GM19372 (cell line): ENCODE measurements around the gene BTNL9.
"Not testable (repeated sequence)": the region's sequence is repeated elsewhere in the genome, so short reads cannot be mapped to it uniquely, and the experiment has no call there.

ENCODE experiments used
- ATAC-seq: cut with Tn5 transposase; IDR thresholded peaks from one replicate; pipeline ENCODE4 v1.9.1; 2021; ENCODE audit warnings: mild to moderate bottlenecking, low read depth, moderate library complexity; ENCODE audit not compliant: unreplicated experiment

The BTNL9 gene

GRCh38 chr5:181097383-181097753 lies 57.3 kb downstream of the BTNL9 start:
- ATAC-seq: not testable (repeated sequence)

- not testable (repeated sequence) for ATAC-seq
Observed at GRCh38 chr5:181097759-181098491, 57.9 kb downstream of the BTNL9 start.

GRCh38 chr5:181098762-181099601 lies 58.9 kb downstream of the BTNL9 start:
- ATAC-seq: no peak

GRCh38 chr5:181099602-181100086 lies 59.6 kb downstream of the BTNL9 start:
- no peak for ATAC-seq

GRCh38 chr5:181100121-181100875 lies 60.2 kb downstream of the BTNL9 start:
- no peak for ATAC-seq

DNA sequence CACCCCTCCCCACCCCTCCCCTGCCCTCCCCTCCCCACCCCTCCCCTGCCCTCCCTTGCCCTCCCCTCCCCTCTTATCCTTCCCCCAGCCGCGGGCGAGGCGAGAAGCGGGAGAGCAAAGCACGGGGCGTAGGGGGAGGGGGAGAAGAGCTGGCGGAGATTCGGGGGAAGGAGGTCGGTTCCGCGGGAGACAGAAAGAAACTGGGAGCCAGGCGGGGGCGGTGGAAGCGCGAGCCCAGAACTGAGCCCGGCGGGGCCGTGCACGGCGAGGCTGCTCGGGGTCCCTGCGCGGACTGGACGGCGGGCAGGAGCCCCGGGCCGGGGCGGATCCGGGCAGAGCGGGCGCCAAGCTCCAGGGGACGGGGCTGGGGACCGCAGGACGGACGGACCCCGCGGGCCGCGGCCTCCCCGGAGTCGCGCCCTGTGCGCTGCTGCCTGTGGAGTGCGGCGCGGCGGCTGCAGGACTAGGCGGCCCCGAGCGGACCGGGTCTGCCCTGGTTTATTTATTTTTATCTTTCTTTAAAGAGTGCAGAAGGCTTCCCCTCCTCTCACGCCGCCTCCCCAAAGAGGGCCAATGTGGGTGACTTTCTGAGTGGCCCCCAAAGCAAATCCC lies 61.1 kb downstream of the BTNL9 start:
- ATAC-seq: not testable (repeated sequence)

DNA sequence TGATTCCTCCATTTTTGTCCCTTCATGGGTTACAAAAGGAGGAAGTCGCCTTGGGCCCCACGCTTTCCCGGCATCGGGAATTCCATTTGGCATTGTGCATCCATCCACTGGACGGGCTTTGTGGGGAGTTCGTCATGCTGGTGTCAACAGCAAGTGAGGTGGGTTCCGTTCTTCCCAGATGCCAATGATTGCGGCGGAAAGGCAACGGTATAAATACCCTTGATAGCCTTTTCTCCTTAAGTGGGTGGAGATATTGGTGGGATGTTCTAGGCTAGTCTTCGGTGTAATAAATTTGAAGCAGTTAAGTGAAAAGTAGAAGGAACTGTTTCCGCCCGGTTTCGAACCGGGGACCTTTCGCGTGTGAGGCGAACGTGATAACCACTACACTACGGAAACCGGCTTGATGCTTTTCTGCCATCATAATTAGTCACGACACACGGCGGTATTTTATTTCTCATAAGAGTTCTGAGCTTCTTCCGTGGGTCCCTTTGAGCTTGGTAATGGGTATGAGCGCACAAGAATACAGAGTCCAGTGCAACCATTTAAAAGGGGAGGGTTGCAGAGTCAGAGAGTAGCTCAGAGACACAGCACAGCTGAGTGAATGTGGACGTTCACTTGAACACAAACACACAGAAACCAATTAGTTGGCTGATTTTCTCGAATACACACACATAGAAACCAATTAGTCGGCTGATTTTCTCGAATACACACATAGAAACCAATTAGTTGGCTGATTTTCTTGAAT lies 62.0 kb downstream of the BTNL9 start:
- ATAC-seq: not testable (repeated sequence)

- ATAC-seq: not testable (repeated sequence)
Observed at GRCh38 chr5:181104259-181104568, 64.1 kb downstream of the BTNL9 start.

DNA sequence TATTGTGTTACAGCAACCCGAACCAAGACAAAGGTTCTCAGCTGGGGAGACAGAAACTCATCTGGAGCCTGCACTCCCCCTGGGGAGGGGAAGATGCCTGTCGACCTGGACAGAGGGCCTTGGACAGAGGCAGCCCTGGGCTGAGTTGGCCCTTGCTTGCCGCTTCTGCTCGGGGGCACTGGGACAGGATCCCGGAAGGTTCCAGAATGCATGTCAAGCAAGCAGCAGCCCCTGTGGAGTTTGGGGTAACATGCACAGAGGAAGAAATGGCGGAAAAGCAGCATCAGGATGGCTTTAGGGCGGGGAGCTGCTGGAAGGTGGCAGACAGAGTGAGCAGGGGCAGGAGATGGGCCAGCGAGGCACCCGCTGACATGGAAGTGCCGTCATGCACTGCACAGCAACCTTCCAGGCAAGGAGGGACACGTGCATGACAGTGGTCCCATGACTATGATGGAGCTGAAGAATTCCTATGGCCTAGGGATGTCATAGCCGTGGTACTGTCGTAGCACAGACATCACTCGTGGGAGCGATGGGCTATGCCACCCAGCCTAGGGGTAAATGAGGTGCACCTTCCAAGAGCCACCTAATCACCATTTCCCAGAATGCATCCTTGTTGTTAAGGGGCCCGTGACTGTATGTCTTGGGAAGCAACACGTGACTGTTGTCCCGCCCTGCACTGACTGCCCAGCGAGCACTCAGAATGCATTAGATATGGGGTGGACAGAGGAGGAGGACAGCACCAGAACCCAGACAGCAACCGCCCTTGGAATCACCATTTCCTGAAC lies 64.7 kb downstream of the BTNL9 start:
- ATAC-seq: not testable (repeated sequence)

DNA sequence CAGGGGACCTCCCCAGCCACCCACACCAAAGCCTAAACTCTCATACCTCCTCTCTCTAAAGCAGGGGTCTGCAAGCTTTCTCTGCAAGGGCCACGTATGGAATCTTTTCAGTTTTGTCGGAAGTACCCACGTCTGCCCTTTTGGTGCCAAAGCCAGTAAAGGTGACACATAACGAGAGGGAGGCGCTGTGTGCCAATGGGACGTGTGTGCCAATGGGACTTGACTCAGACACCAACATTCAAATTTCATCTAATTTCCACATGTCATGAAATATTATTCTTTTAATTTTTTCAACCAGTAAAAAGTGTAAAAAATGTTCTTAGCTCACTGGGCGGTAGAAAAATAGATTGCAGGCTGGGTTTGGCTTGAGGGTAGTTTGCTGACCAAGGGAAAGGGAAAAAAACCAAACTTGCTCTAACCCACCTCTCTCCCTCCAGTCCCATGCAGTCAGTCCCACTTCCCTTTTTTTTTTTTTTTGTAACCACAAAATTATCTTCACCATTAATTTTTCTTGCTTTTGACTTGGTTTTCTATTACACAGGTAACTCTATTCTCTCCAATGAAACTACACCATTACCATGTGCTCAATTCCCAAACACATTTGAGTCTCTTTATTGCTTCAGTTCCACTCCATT lies 65.4 kb downstream of the BTNL9 start:
- ATAC-seq: no peak

DNA sequence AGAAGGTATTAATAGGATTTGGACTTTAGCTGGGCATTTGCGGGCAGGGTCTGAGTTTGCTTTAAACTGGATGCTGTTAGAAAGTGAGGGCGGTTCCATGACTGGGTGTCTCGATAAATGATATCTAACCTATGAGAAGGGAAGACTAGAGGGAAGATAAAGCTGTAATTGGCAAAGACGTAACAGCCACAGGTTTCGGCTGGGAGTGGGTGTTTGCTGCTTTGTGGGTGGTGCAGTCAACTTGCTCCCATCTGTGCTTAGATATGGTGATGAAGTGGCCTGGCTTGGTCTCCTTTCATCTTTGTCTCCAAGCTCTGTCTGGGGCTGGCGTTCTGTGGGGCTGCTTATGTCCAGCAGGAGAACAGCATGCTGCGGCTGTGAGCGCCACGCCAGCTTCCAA lies 67.6 kb downstream of the BTNL9 start:
- ATAC-seq: no peak

GRCh38 chr5:181108578-181109165 lies 68.6 kb downstream of the BTNL9 start:
- no peak for ATAC-seq

DNA sequence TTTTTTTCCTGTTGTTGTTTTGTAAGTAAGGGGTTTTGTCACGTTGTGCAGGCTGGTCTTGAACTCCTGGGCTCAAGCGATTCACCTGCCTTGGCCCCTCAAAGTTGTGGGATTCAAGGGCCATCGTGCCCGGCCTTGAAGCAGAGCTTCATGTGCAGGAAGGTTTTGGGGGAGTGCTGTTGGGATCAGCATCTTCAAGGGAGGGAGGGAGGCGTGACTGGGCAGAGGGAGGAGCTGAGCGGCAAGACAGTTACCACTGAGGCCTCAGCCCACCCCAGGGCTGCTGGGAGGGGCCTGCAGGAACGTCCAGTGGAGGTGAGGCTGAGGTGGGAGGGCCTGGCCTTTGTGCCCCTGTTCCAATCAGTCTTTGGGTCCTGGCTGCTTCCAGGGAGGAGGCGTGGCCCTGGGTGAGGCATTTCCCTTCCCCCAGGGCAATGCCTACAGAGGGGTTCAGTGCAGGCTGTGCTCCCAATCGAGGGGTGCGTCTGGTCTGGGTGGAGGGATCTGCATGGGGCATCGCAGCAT lies 69.5 kb downstream of the BTNL9 start:
- no peak for ATAC-seq

- no peak for ATAC-seq
Observed at GRCh38 chr5:181111010-181111409, 70.9 kb downstream of the BTNL9 start.
